DMS79 treated with DMSO at 0.1 percent for 48 hours (cell line): ENCODE data around the gene HNRNPLL.

ENCODE experiments used
- DNase-seq: peaks from one replicate; lab custom pipeline; 2025; lab: John Stamatoyannopoulos, UW

Gene HNRNPLL

GRCh38 chr2:38527338-38528007 is 75.3 kb downstream of the HNRNPLL start:
- DNase-seq: no peak

- no peak for DNase-seq
Measured at GRCh38 chr2:38526195-38526594, 76.5 kb downstream of the HNRNPLL start.

- no peak for DNase-seq
Measured at GRCh38 chr2:38524580-38524979, 78.1 kb downstream of the HNRNPLL start.

- DNase-seq: no peak
Measured at GRCh38 chr2:38523728-38524437, 78.8 kb downstream of the HNRNPLL start.

GRCh38 chr2:38522754-38523349 is 79.9 kb downstream of the HNRNPLL start:
- peak; percentile 72 for DNase-seq

- no peak for DNase-seq
Measured at GRCh38 chr2:38521835-38522234, 80.9 kb downstream of the HNRNPLL start.

GRCh38 chr2:38517284-38517683 is 85.4 kb downstream of the HNRNPLL start:
- no peak for DNase-seq

- no peak for DNase-seq
Measured at GRCh38 chr2:38516526-38516925, 86.2 kb downstream of the HNRNPLL start.

- no peak for DNase-seq
Measured at GRCh38 chr2:38516122-38516521, 86.6 kb downstream of the HNRNPLL start.

- no peak for DNase-seq
Measured at GRCh38 chr2:38515155-38516074, 87.3 kb downstream of the HNRNPLL start.

- no peak for DNase-seq
Measured at GRCh38 chr2:38514603-38515154, 88.0 kb downstream of the HNRNPLL start.

- DNase-seq: no peak
Measured at GRCh38 chr2:38512211-38512610, 90.5 kb downstream of the HNRNPLL start.
